Fibroblast of peridontal ligament (primary cell): Measurements from ENCODE around the gene OR2B2.

Source experiments
- DNase-seq: peaks from one replicate; pipeline ENCODE4 v3.0.0-alpha.2; 2010; ENCODE audit errors: extremely low read depth

The OR2B2 gene

GRCh38 chr6:27893836-27894807, 18.1 kb downstream of the OR2B2 start:
- DNase-seq = peak; percentile 95

- DNase-seq = peak; percentile 98
Observed at GRCh38 chr6:27893059-27893835, 18.9 kb downstream of the OR2B2 start.

GRCh38 chr6:27892649-27893058, 19.5 kb downstream of the OR2B2 start:
- peak; percentile 38 for DNase-seq

GRCh38 chr6:27891320-27891875, 20.8 kb downstream of the OR2B2 start:
- DNase-seq = no peak

GRCh38 chr6:27890445-27891319, 21.5 kb downstream of the OR2B2 start:
- peak; percentile 96 for DNase-seq

- no peak for DNase-seq
Observed at GRCh38 chr6:27889628-27890444, 22.4 kb downstream of the OR2B2 start.

- DNase-seq = no peak
Observed at GRCh38 chr6:27889275-27889627, 22.9 kb downstream of the OR2B2 start.

GRCh38 chr6:27888566-27888965, 23.6 kb downstream of the OR2B2 start:
- DNase-seq = no peak

GRCh38 chr6:27886073-27886472, 26.1 kb downstream of the OR2B2 start:
- no peak for DNase-seq

- no peak for DNase-seq
Observed at GRCh38 chr6:27883136-27883535, 29.1 kb downstream of the OR2B2 start.

GRCh38 chr6:27882624-27883023, 29.6 kb downstream of the OR2B2 start:
- no peak for DNase-seq

- DNase-seq = no peak
Observed at GRCh38 chr6:27879837-27880236, 32.4 kb downstream of the OR2B2 start.

- no peak for DNase-seq
Observed at GRCh38 chr6:27874016-27874415, 38.2 kb downstream of the OR2B2 start.

- DNase-seq = peak; percentile 79
Observed at GRCh38 chr6:27873021-27873940, 38.9 kb downstream of the OR2B2 start.

- DNase-seq = no peak
Observed at GRCh38 chr6:27872642-27873020, 39.6 kb downstream of the OR2B2 start.

- DNase-seq = peak; percentile 99
Observed at GRCh38 chr6:27871924-27872638, 40.1 kb downstream of the OR2B2 start.

- no peak for DNase-seq
Observed at GRCh38 chr6:27870291-27870870, 41.8 kb downstream of the OR2B2 start.

GRCh38 chr6:27868311-27868710, 43.9 kb downstream of the OR2B2 start:
- DNase-seq = no peak

- DNase-seq = no peak
Observed at GRCh38 chr6:27867945-27868300, 44.3 kb downstream of the OR2B2 start.
